ENCODE results near the gene UCN3. TPM values are rescaled to one million over a fixed set of nuclear protein-coding genes. Genes with fewer than 3 reads are reported as not detected.

The UCN3 gene
- total RNA-seq, 1 donor from 2014 or later: not detected

GRCh38 chr10:5416981-5417380 is 52.2 kb downstream of the UCN3 start:
- H3K9me3 ChIP-seq (ENCODE audit: low read depth): peaks cover 12% of the 10 kb centered on the region
- no peaks in the 10 kb centered on the region for H3F3A ChIP-seq (ENCODE audit: low read depth)
- H3K36me3 ChIP-seq: peaks cover 10% of the 10 kb centered on the region
- H3K36me3 Mint-ChIP-seq: peaks cover 53% of the 10 kb centered on the region
- no peak overlapping the region for H3K9ac ChIP-seq
- no peak overlapping the region for H3K4me3 ChIP-seq
- peaks cover 21% of the 10 kb centered on the region for H3K4me1 ChIP-seq
- H3K4me2 ChIP-seq: peak overlapping the region; percentile 31
- H3K27me3 ChIP-seq: no peaks in the 10 kb centered on the region
- no peak overlapping the region for H2AFZ ChIP-seq (replicated peaks)
- H3K4me3 Mint-ChIP-seq: no peak overlapping the region
- H3K27me3 Mint-ChIP-seq (ENCODE audit: insufficient read depth, low read depth): peaks cover 5% of the 10 kb centered on the region
- no peak overlapping the region for H3K27ac ChIP-seq
- peaks cover 92% of the 10 kb centered on the region for H3K79me2 ChIP-seq (ENCODE audit: low read depth)
- DNase-seq (ENCODE audit: low spot score): peak; percentile 28
- peaks cover 3% of the 10 kb centered on the region for H3K4me1 Mint-ChIP-seq
- no peak overlapping the region for H3K27ac Mint-ChIP-seq
- peaks cover 22% of the 10 kb centered on the region for H4K20me1 ChIP-seq (ENCODE audit: low read depth)
- no peak for TF ChIP-seq CTCF (IDR thresholded peaks at IDR 0.05)
- TF ChIP-seq EZH2 (IDR thresholded peaks at IDR 0.05): no peak
- no peak for TF ChIP-seq EZH2phosphoT487 (IDR thresholded peaks at IDR 0.05)
- peaks cover 60% of the 10 kb centered on the region for H3K9me3 Mint-ChIP-seq

GRCh38 chr10:5418584-5418983 is 53.8 kb downstream of the UCN3 start:
- TF ChIP-seq CTCF (IDR thresholded peaks at IDR 0.05) (no peak), EZH2phosphoT487 (IDR thresholded peaks at IDR 0.05) (no peak), EZH2 (IDR thresholded peaks at IDR 0.05) (no peak)
- Mint-ChIP-seq H3K4me3 (no peak overlapping the region), H3K4me1 (no peaks in the 10 kb centered on the region), H3K27me3 (ENCODE audit: insufficient read depth, low read depth) (peaks cover 2% of the 10 kb centered on the region), H3K9me3 (peaks cover 66% of the 10 kb centered on the region), H3K36me3 (peaks cover 60% of the 10 kb centered on the region), H3K27ac (no peak overlapping the region)
- peaks cover 10% of the 10 kb centered on the region for H3K36me3 ChIP-seq
- no peak overlapping the region for H3K4me2 ChIP-seq
- H3K79me2 ChIP-seq (ENCODE audit: low read depth): peaks cover 100% of the 10 kb centered on the region
- peaks cover 12% of the 10 kb centered on the region for H3K9me3 ChIP-seq (ENCODE audit: low read depth)
- no peaks in the 10 kb centered on the region for H3F3A ChIP-seq (ENCODE audit: low read depth)
- no peak overlapping the region for H3K27ac ChIP-seq
- H4K20me1 ChIP-seq (ENCODE audit: low read depth): peaks cover 21% of the 10 kb centered on the region
- H3K9ac ChIP-seq: no peak overlapping the region
- no peaks in the 10 kb centered on the region for H3K27me3 ChIP-seq
- H3K4me1 ChIP-seq: peaks cover 17% of the 10 kb centered on the region
- no peak overlapping the region for H2AFZ ChIP-seq (replicated peaks)
- no peak overlapping the region for H3K4me3 ChIP-seq
- DNase-seq (ENCODE audit: low spot score): no peak

DNA sequence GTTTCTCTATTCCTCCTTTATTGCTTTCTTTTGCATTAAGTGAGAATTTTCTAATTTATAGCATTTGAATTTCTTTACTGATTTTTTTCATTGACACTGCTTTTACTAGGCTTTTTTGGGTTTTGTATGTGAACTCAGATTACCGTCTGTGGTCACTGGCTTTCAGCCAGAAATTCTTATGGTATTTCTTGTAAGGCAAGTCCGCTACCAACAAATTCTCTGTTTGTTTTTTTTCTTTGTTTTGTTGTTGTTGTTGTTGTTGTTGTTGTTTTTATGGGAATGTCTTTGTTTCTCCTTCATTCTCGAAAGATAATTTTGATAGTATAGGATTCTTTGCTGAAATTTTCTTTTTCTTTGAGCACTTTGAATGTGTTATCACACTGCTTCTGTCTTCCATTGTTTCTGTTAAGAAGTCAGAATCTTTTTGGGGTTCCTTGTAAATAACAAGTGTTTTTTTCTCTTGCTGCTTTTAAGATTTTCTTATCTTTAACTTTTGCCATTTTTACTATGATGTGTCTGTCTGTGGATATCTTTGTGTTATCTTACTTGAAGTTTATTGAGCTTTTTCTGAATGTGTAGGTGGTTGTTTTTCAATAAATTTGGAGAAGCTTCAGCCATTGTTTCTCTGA is 54.8 kb downstream of the UCN3 start:
- DNase-seq (ENCODE audit: low spot score): no peak
- H3K9ac ChIP-seq: no peak overlapping the region
- H3K4me1 ChIP-seq: peaks cover 7% of the 10 kb centered on the region
- no peak overlapping the region for H2AFZ ChIP-seq (replicated peaks)
- H3K79me2 ChIP-seq (ENCODE audit: low read depth): peaks cover 100% of the 10 kb centered on the region
- H3K4me1 Mint-ChIP-seq: peaks cover 3% of the 10 kb centered on the region
- H3K4me3 Mint-ChIP-seq: no peak overlapping the region
- H3K4me2 ChIP-seq: no peak overlapping the region
- no peaks in the 10 kb centered on the region for H3F3A ChIP-seq (ENCODE audit: low read depth)
- H3K9me3 ChIP-seq (ENCODE audit: low read depth): peaks cover 12% of the 10 kb centered on the region
- peaks cover 2% of the 10 kb centered on the region for H3K27me3 Mint-ChIP-seq (ENCODE audit: insufficient read depth, low read depth)
- H3K27ac ChIP-seq: no peak overlapping the region
- no peak overlapping the region for H3K27ac Mint-ChIP-seq
- TF ChIP-seq CTCF (IDR thresholded peaks at IDR 0.05) (no peak), EZH2 (IDR thresholded peaks at IDR 0.05) (no peak), EZH2phosphoT487 (IDR thresholded peaks at IDR 0.05) (no peak)
- H3K27me3 ChIP-seq: no peaks in the 10 kb centered on the region
- peaks cover 60% of the 10 kb centered on the region for H3K36me3 Mint-ChIP-seq
- no peak overlapping the region for H3K4me3 ChIP-seq
- H4K20me1 ChIP-seq (ENCODE audit: low read depth): peaks cover 17% of the 10 kb centered on the region
- peaks cover 66% of the 10 kb centered on the region for H3K9me3 Mint-ChIP-seq
- peaks cover 10% of the 10 kb centered on the region for H3K36me3 ChIP-seq
